OCI-LY1 (cell line): Measurements from ENCODE around the gene CFAP74.
"Not testable (repeated sequence)": the region's sequence is repeated elsewhere in the genome, so short reads cannot be mapped to it uniquely, and the experiment has no call there.

ENCODE experiments used
- H2AFZ ChIP-seq: fragments of 200-600 bp; sonication (generic), shearing (Covaris generic); 2 replicates; pipeline ENCODE4 v1.6.0; 2014; ENCODE audit warnings: antibody characterized with exemption, mild to moderate bottlenecking, low read length
- H3F3A ChIP-seq: fragments of 200-600 bp; sonication (generic), shearing (Covaris generic); 2 replicates; pipeline ENCODE4 v1.6.0; 2014; ENCODE audit warnings: mild to moderate bottlenecking, antibody characterized with exemption, low read length, moderate library complexity; ENCODE audit not compliant: insufficient read depth
- H3K27ac ChIP-seq: fragments of 200-600 bp; sonication (generic); 2 replicates; pipeline ENCODE4 v1.5.1; 2014; ENCODE audit warnings: low read length, mixed run types, mild to moderate bottlenecking, low read depth; ENCODE audit not compliant: poor library complexity, severe bottlenecking
- H3K27me3 ChIP-seq: fragments of 200-600 bp; sonication (generic); 2 replicates; pipeline ENCODE4 v1.6.0; 2014; ENCODE audit warnings: antibody characterized with exemption, mild to moderate bottlenecking, low read length, moderate library complexity; ENCODE audit not compliant: insufficient read depth
- H3K36me3 ChIP-seq: fragments of 200-600 bp; sonication (generic); 2 replicates; pipeline ENCODE4 v1.6.1; 2014; ENCODE audit warnings: mild to moderate bottlenecking, antibody characterized with exemption, low read length, moderate library complexity, mixed read lengths; ENCODE audit not compliant: insufficient read depth
- H3K4me1 ChIP-seq: fragments of 200-600 bp; sonication (generic); 2 replicates; pipeline ENCODE4 v1.5.1; 2014; ENCODE audit warnings: mild to moderate bottlenecking, low read length, moderate library complexity; ENCODE audit not compliant: insufficient read depth, severe bottlenecking
- H3K4me2 ChIP-seq: fragments of 200-600 bp; sonication (generic), shearing (Covaris generic); 2 replicates; pipeline ENCODE4 v1.6.1; 2014; ENCODE audit warnings: low read length
- H3K4me3 ChIP-seq: fragments of 200-600 bp; sonication (generic); 2 replicates; pipeline ENCODE4 v1.5.1; 2014; ENCODE audit warnings: low read length, low read depth, mild to moderate bottlenecking, mixed read lengths; ENCODE audit not compliant: poor library complexity, severe bottlenecking
- H3K79me2 ChIP-seq: fragments of 200-600 bp; shearing (Covaris generic); 2 replicates; pipeline ENCODE4 v1.6.1; 2016; ENCODE audit warnings: mixed run types, low read length, mixed read lengths; ENCODE audit not compliant: insufficient read depth
- H3K9ac ChIP-seq: fragments of 200-600 bp; sonication (generic), shearing (Covaris generic); 2 replicates; pipeline ENCODE4 v1.6.1; 2014; ENCODE audit warnings: mild to moderate bottlenecking, low read length, mixed read lengths
- H3K9me2 ChIP-seq: fragments of 200-600 bp; sonication (generic), shearing (Covaris generic); 2 replicates; pipeline ENCODE4 v1.6.1; 2014; ENCODE audit warnings: low read depth, mild to moderate bottlenecking, low read length, mixed read lengths
- H3K9me3 ChIP-seq: fragments of 200-600 bp; shearing (Covaris generic); 2 replicates; pipeline ENCODE4 v1.6.1; 2014; ENCODE audit warnings: low read length, mixed read lengths
- H4K20me1 ChIP-seq: fragments of 200-600 bp; sonication (generic), shearing (Covaris generic); 2 replicates; pipeline ENCODE4 v1.6.0; 2016; ENCODE audit warnings: mild to moderate bottlenecking, low read length; ENCODE audit not compliant: insufficient read depth
- CTCF ChIP-seq: fragments of 200-600 bp; sonication (generic), shearing (Covaris generic); IDR thresholded peaks from 2 replicates; pipeline ENCODE4 v1.5.1; 2017; ENCODE audit warnings: mild to moderate bottlenecking, antibody characterized with exemption, low read length, moderate library complexity, mixed read lengths
- EZH2 ChIP-seq: fragments of 200-600 bp; sonication (generic), shearing (Covaris generic); IDR thresholded peaks from 2 replicates; pipeline ENCODE4 v1.8.0; 2017; ENCODE audit warnings: borderline replicate concordance, mixed run types, mild to moderate bottlenecking, antibody characterized with exemption, low read length, moderate library complexity, mixed read lengths

Gene CFAP74

GRCh38 chr1:1889090-1889750, 114.4 kb downstream of the CFAP74 start:
- Histone ChIP-seq H3K4me1 (peaks cover 68% of the 10 kb centered on the region), H3K4me2 (peak overlapping the region; percentile 82), H3K9me2 (no peaks in the 10 kb centered on the region), H3F3A (no peaks in the 10 kb centered on the region), H3K9ac (peak overlapping the region; percentile 96), H3K4me3 (peak overlapping the region; percentile 80), H3K36me3 (peaks cover 32% of the 10 kb centered on the region), H3K9me3 (no peaks in the 10 kb centered on the region), H2AFZ (no peak overlapping the region), H3K27me3 (no peaks in the 10 kb centered on the region), H3K27ac (peak overlapping the region; percentile 59), H4K20me1 (peaks cover 6% of the 10 kb centered on the region; the same call in 1 of the 2 replicates), H3K79me2 (peaks cover 60% of the 10 kb centered on the region)
- TF ChIP-seq CTCF: no peak
- TF ChIP-seq EZH2: no peak

DNA sequence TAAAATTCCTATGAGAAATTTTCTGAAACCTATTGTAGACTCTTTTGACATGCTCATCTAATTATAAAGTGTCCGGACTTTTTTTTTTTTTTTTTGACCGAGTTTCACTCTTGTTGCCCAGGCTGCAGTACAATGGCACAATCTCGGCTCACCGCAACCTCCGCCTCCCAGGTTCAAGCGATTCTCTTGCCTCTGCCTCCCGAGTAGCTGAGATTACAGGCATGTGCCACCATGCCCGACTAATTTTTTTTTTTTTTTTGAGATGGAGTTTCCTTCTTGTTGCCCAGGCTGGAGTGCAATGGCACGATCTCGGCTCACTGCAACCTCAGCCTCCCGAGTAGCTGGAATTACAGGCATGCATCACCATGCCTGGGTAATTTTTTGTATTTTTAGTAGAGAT, 119.7 kb downstream of the CFAP74 start:
- Histone ChIP-seq H3K79me2 (peaks cover 100% of the 10 kb centered on the region), H3K27ac (peak overlapping the region; percentile 31), H3K36me3 (peaks cover 36% of the 10 kb centered on the region), H3K4me1 (peaks cover 74% of the 10 kb centered on the region)
- not testable (repeated sequence) for H4K20me1 ChIP-seq, H3K9me2 ChIP-seq, H3K4me3 ChIP-seq, H2AFZ ChIP-seq, H3K4me2 ChIP-seq, H3F3A ChIP-seq, H3K9me3 ChIP-seq, H3K9ac ChIP-seq, H3K27me3 ChIP-seq

- Histone ChIP-seq H3K79me2 (peaks cover 100% of the 10 kb centered on the region), H3K9me3 (no peaks in the 10 kb centered on the region), H3K27me3 (no peaks in the 10 kb centered on the region), H3K27ac (peak overlapping the region; percentile 31), H3K4me1 (peaks cover 71% of the 10 kb centered on the region), H2AFZ (no peak overlapping the region), H3K36me3 (peaks cover 39% of the 10 kb centered on the region), H3K9ac (peak overlapping the region; percentile 15; the same call in 1 of the 2 replicates), H4K20me1 (no peaks in the 10 kb centered on the region), H3K9me2 (no peaks in the 10 kb centered on the region), H3F3A (no peaks in the 10 kb centered on the region), H3K4me2 (peak overlapping the region; percentile 2; the same call in 1 of the 2 replicates), H3K4me3 (no peak overlapping the region)
- TF ChIP-seq CTCF: no peak
- TF ChIP-seq EZH2: no peak
Measured at GRCh38 chr1:1883092-1883873, 120.3 kb downstream of the CFAP74 start.
